ENCODE results near the gene RNF112.

Gene RNF112

DNA sequence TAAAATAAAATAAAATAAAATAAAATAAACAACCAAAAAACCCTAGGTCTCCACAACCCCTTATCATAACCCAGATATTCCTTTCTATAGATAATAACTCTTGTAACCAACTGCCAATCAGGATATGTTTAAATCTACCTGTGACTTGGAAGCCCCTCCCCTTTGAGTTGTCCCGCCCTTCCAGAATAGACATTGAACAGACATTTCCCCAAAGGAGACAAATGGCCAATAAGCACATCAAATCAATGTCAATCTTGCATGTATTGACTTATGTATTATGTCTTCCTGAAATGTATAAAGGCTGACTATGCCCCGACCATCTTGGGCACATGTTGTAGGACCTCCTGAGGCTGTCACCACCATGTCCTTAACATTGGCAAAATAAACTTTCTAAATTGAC, 34.2 kb upstream of the RNF112 start:
- peak; percentile 30 for DNase-seq

DNA sequence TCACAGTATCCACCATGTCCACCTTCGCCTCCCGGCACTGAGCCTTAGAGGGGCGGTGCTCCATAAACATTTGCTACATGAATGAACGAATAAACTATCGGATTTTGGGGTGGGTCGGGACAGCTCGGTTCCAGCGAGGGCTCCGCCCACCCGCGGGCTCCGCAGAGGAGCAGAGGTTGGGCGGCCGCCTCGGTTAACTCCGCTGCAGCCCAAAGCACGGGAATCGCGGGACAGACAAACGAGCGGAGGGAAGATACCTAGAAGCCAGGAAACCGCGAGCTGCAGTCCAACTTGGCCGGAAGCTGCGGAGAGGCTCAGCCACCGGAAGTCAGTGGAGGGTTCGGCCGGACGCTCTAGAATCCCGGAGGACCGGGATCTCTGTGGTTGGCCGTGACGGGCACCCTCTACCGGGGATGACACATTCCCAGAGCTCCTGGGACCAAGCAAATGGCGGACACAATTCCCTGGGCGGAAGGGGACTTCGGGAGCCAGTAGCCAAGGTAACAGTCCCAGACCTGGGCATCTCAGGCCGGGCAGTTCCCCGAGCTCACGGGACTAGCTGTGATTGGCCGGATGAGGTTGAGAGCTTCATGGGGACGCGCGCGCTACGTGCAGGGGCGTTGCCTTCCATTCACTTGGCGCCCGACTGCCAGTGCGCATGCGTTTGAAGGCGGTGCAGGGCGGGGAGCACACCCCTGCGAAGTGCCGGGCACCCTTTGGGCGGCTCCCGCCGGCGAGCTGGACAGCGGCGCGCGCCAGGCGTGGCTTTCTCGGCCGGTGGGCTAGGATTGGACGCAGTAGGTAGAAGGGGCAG, 33.2 kb upstream of the RNF112 start:
- peak; percentile 100 for DNase-seq

DNA sequence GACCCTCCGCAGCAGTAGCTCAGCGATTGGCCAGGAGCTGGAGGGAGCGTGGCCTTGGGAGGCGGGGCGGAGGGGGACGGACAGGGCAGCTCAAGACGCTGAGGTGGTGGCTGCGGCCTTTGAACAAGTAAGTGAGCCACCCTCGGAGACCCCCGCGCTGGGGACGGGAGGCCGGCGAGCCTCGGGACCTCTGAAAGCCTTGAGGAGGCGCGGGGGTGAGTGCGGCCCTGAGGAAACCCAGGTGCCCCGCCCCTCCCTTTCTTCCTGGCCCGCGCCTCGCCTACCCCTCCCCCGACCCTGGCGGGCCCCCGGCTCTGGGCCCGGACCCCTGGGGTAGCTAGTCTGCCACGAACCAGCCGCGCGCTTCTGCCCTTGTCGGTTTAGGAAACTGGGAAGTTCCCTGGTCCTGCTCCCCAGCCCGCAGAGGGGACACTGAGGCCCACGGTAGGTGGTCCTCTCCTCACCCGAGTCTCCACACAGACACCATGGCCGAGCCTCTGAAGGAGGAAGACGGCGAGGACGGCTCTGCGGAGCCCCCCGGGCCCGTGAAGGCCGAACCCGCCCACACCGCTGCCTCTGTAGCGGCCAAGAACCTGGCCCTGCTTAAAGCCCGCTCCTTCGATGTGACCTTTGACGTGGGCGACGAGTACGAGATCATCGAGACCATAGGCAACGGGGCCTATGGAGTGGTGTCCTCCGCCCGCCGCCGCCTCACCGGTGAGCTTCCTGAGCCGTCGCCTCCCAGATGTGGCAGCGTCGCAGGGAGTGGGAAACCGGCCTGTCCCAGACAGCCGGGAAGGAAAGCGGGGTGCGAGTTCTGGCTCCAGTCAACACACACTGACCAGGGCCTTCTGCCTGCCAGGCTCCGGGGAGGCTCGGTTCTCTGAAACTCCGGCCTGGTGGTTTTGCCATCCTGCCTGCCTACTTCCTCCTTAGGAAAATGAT, 32.3 kb upstream of the RNF112 start, which contains the start of gene MAPK7:
TSS of gene MAPK7 (plus strand) at position 83 of the 945 bp plus-strand sequence. CDS start at position 486, 403 bp downstream.
- no peak for DNase-seq

DNA sequence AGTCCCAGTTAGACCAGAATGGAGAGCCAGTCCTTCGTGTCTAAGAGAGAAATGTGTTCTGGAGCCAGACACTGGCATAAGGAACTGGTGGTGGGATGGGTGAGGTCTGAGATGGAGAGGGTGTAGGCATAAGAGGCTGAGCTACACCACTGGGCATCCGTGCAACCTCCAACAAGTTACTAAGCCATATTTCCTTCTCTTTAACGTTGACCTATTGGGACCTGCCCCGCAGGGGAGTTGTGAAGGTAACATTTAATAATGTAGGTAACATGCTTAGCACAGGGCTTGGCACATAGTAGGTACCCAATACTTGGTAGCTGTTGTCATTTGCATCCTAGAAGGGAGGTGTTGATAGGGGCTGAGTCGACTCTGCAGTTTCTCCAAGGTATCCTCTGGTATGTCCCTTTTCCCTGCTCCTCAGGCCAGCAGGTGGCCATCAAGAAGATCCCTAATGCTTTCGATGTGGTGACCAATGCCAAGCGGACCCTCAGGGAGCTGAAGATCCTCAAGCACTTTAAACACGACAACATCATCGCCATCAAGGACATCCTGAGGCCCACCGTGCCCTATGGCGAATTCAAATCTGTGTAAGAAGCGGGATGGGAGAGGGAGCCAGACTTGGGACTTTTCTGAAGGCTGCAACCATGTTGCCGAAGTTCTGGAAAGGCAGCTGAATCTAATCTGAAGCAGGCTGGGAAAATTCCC, 31.5 kb upstream of the RNF112 start:
- DNase-seq, result no peak

DNA sequence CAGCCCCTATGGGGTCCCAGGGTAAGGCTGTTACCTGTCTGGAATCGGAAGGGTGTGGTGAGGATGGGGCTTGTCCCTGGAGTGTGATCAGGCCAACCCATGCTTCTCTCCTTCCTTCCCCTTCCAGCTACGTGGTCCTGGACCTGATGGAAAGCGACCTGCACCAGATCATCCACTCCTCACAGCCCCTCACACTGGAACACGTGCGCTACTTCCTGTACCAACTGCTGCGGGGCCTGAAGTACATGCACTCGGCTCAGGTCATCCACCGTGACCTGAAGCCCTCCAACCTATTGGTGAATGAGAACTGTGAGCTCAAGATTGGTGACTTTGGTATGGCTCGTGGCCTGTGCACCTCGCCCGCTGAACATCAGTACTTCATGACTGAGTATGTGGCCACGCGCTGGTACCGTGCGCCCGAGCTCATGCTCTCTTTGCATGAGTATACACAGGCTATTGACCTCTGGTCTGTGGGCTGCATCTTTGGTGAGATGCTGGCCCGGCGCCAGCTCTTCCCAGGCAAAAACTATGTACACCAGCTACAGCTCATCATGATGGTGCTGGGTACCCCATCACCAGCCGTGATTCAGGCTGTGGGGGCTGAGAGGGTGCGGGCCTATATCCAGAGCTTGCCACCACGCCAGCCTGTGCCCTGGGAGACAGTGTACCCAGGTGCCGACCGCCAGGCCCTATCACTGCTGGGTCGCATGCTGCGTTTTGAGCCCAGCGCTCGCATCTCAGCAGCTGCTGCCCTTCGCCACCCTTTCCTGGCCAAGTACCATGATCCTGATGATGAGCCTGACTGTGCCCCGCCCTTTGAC, 30.3 kb upstream of the RNF112 start:
- no peak for DNase-seq

DNA sequence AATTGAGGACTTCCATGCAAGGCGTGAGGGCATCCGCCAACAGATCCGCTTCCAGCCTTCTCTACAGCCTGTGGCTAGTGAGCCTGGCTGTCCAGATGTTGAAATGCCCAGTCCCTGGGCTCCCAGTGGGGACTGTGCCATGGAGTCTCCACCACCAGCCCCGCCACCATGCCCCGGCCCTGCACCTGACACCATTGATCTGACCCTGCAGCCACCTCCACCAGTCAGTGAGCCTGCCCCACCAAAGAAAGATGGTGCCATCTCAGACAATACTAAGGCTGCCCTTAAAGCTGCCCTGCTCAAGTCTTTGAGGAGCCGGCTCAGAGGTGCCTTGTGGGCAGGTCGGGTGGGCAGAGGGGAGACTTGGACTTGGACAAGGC, 29.7 kb upstream of the RNF112 start:
- no peak for DNase-seq

DNA sequence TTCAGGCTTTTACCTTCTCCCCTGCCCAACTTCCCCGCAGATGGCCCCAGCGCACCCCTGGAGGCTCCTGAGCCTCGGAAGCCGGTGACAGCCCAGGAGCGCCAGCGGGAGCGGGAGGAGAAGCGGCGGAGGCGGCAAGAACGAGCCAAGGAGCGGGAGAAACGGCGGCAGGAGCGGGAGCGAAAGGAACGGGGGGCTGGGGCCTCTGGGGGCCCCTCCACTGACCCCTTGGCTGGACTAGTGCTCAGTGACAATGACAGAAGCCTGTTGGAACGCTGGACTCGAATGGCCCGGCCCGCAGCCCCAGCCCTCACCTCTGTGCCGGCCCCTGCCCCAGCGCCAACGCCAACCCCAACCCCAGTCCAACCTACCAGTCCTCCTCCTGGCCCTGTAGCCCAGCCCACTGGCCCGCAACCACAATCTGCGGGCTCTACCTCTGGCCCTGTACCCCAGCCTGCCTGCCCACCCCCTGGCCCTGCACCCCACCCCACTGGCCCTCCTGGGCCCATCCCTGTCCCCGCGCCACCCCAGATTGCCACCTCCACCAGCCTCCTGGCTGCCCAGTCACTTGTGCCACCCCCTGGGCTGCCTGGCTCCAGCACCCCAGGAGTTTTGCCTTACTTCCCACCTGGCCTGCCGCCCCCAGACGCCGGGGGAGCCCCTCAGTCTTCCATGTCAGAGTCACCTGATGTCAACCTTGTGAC, 29.1 kb upstream of the RNF112 start:
- DNase-seq, result no peak

DNA sequence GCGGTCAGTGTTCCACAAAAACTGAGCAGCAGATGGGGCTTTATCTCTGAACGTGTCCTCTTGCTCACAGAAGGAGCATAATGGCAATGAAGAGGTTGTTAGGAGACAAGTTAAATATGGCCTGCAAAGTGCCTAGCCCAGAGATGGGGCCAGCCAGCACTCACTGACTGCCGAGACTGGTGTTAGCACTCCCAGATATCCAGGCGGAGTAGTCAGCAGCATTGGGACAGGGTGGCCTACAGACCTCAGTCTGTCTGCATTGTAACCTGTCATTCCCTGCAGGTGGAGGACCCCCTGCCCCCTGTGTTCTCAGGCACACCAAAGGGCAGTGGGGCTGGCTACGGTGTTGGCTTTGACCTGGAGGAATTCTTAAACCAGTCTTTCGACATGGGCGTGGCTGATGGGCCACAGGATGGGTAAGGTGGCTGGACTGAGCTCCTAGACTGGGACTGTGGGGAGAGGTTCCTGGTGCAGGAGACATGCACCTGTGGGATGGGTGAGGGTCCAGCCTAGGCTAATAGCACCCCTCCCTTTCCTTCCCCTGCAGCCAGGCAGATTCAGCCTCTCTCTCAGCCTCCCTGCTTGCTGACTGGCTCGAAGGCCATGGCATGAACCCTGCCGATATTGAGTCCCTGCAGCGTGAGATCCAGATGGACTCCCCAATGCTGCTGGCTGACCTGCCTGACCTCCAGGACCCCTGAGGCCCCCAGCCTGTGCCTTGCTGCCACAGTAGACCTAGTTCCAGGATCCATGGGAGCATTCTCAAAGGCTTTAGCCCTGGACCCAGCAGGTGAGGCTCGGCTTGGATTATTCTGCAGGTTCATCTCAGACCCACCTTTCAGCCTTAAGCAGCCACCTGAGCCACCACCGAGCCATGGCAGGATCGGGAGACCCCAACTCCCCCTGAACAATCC, 28.2 kb upstream of the RNF112 start:
- no peak for DNase-seq

DNA sequence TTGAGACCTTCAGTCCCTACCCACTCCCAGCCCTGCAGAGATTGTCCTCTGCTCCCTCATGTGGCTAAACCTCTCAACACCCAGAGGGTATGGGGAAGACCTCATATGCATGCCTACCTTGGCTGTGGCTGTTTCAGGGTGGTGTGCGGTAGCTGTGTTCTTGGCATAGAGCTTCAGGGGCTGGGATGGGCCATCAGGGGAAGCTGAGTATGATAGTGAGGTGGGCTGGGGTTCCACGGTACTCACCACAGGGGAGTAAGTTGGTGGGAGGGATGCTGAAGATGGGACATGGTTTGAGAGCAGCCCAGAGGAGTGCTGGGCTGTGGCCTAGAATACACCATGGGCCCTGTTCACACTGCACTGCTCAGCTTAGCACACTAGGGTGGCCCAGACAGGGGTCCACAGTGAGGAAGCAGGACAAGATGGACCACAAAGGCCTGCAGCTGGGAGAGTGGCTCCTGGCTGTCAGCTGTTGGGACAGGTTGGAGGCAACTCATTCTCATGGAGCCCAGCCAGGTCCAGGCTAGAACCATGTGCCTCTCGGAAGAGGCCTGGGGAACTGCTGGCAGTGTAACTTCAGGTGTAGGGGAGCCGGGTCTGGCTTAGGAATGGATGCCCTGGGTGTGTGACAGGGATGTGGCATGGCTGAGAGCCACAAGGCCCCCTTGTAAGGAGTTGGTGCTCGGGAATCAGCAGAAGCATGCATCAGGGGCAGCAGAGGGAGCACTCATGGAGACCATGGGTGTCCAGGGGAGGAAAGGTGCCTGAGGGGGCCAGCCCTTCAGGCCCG, 27.2 kb upstream of the RNF112 start:
- DNase-seq, result no peak

DNA sequence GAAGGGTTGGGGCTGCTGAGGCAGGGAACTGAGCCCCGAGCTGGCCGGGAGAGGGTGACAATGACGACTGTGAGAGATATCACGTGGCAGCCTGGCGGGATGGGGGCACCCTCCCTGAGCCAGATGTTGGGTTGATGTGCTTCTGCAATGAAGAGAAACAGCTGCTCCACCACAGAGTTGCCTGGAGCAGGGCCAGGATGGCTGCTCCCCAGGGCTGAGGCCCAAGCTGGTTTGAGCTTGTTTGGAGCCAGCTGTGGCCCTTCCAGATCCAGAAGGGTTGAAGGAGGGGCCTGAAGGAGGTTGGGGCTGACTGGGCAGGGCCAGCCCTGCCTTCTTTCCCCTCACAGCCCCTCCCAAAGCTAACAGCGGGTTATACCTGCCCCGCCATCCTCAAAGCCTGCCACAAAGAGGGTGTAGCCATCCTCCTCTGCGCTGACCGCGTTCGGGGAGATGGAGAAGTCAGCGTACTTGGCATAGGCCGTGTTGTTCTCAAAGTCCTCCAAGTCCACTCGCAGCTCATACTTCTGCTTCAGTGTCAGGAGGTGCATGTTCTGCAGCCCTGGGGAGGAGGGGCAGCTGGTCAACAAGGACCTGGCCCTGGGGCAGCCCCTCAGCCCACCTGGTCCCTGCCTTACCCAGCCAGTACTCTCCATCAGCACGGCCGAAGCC, 26.2 kb upstream of the RNF112 start:
- no peak for DNase-seq

DNA sequence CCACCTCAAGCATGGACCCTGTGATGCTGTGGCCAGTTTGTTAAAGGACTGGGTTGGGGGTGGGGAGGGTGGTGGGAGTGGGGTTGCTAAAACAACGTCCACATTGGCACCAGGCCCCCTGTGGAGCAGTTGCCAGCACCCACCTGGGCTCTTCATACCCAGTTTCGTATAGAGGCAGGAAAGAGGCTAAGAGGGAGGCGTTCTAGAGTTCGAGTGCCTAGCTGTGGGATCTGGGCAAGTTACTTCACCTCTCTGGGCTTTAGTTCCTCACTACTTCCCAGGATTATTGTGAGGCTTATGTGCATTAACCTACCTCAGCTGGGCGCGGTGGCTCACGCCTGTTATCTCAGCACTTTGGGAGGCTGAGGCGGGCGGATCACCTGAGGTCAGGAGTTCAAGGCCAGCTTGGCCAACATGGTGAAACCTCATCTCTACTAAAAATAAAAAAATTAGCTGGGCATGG, 25.5 kb upstream of the RNF112 start:
- no peak for DNase-seq

DNA sequence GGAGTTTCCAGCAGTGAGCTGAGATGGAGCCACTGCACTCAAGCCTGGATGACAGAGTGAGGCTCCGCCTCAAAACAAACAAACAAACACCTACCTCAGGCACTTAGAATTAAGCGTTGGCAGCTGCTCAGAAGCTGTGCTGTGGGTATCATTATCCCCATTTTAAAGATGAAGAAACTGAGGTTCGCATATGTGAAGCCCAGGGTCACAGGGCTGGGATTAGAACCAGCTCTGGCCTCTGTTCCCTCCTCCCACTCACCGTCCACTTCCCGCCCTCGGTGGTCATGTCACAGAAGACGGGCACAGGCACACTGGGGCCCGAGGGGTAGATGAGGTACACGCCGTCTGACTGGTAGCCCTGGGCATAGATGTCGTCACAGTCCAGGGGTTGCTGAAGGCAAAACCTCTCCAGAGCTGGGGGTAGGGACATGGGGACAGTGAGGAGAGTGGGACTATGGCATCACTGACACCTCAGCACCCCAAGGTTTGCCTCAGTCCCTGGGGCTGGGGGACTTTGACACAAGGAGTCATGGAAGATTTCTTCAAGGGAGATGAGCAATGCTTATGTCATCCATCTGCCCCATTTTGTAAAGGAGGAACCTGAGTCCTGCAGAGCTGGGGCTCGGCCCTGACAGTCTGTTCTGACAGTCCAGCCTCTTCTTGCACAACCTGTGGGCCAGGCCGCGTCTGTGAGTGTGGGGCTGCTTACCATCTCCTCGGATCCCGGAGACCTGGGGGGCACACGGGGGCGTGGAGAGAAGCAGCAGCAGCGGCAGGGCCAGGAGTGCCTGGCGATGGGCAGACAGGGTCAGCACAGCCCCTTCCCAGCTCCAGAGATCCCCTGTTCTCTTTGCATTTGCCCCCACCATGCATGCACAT, 24.7 kb upstream of the RNF112 start:
- DNase-seq, result peak; percentile 26

DNA sequence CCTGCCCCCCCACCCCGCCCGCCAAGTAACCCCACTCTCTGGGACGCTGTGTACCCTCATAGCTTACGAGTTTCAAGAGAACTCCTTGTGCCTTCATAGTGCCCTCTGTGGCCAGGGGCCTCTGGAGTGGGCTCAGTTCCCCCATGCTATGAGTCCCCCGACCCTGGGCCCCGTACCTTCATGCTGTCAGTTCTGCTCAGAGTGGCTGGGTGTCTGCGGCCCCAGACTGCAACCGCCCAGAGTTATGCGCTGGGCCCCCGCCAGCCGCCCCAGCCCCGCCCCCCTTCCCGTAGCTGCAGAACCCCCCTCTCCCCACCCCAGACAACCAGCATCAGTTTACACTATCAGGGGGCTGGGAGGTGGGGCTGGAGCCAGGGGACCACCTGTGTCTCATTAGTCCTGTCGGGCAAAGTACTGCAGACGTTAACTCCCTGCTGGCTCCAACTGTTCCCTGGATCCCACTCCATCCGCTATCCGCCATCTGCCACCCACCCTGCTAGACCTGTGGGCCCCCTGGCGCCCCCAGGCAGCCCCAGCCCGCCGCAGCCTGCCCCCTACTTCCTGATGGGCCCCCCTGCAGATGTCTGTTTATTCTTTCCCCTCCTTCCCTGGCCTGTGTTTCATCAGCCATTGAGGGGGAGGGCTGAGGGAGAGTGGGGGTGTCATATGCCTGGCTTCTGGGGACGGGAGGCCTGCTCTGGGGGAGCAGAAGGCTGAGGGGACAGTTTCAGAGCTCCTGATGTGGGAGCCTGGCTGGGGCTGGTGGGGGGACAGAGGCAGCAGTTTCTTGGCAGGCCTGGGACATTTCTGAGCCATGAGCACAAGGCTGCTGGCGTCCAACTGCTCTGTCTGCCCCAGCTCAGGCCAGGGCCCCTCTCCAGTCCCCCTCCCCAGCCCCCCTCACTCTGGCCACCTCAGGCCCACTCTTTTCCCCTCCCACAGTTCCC, 23.8 kb upstream of the RNF112 start, which contains the start of gene MFAP4:
TSS of gene MFAP4 (minus strand) at position 217 of the 947 bp plus-strand sequence. CDS start at position 182, 35 bp downstream.
- DNase-seq, result peak; percentile 67

DNA sequence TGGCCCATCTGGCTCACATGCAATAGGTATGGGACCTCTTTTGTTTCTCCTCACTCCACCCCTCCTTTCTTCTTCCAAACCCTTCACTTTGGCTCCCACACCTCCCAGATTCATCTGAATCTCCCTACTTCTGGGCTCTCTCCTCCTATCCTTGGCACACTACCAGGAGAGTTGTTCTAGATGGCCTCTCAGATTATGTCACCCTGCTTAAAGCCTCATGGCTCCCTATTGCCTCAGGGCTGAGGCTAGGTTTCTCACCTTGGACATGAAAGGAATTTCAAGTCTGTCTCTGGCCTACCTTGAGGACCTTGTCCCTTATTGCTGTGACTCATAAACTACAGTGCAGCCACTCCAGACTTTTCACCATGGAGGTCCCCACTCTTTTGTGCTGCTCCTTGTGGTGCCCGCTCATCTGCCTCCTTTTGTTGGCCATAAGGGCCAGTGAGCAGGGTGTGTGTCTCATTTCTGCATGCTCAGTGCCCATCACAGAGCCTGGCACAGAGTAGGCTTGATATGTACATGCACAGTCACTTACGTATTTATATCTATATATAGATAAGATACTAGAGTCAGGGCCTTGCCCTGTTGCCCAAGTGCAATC, 23.0 kb upstream of the RNF112 start:
- DNase-seq, result no peak

DNA sequence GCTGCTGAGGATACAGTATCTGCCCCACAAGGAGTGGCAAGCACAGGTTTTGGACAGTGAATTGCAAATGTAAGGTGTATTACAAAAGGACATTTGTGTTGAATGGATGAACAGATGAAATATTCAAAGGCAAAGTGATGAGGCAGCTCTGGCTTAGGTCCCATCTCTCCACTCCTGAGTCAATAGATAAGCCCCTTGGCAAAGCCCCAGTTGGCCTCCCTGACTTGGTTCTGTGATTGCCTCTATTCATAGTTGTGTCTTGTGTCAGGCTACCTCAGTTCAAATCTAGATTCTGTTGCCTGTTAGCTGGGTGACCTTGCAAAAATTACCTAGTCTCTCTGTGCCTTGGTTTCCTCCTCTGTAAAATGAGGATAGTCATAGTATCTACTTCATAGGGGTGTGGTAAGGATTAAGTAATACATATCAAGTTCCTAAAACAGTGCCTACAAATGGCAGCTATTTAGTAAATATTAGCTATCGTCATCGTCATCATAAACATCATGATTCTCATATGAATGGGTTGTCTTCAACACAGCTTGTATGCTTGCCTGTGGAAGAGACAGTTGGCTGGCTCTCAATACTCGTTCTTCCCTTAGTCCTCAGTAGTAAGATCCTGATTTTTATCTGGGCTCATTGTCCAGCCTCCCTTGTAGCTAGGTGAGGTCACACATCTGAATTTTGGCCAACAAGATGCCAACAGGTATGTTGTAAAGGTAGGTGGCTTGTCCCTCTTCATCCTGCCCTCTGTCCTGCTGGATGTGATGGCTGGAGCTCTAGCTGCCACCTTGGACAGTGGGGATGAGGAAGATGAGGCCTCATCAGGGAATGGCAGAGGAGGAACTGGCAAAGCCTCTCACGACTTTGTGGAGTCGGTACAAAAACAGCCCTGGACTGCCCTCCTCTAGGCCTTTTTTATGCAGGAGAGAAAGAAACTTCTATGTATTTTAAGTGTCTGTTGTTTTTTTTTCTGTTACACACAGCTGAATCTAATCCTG, 21.9 kb upstream of the RNF112 start:
- DNase-seq, result no peak
